Natural killer cell (primary cell): ENCODE measurements around the gene FAM107A. TPM values are rescaled to one million over a fixed set of nuclear protein-coding genes. Genes with fewer than 3 reads are reported as not detected.

Experiments
- ATAC-seq, 3 donors: fragments of 150-1000 bp in 2 of 3; fragments of 200-7000 bp in 1 of 3; cut with Tn5 transposase; 1 replicate in 1 of 3; 2 replicates in 2 of 3; pipeline ENCODE4 v1.10.0; 2021; ENCODE audit warnings: mild to moderate bottlenecking in 2 of 3, moderate library complexity in 2 of 3
- DNase-seq, 2 donors: peaks; one replicate each; pipeline versions ENCODE4 v3.0.0 to v3.0.0-alpha.2; 2013 to 2021; ENCODE audit warnings: mixed read lengths in 1 of 2
- H3K27ac ChIP-seq: one replicate; pipeline ENCODE4 v1.5.1; 2013; ENCODE audit warnings: mild to moderate bottlenecking, low read length
- H3K27me3 ChIP-seq: one replicate; pipeline ENCODE4 v1.6.1; 2013; ENCODE audit warnings: low read length; ENCODE audit not compliant: control insufficient read depth, insufficient read depth
- H3K36me3 ChIP-seq: one replicate; pipeline ENCODE4 v1.6.1; 2013; ENCODE audit warnings: low read length; ENCODE audit not compliant: control insufficient read depth, insufficient read depth
- H3K4me1 ChIP-seq: one replicate; pipeline ENCODE4 v1.6.1; 2013; ENCODE audit warnings: low read length; ENCODE audit not compliant: control insufficient read depth, insufficient read depth
- H3K4me3 ChIP-seq: one replicate; pipeline ENCODE4 v1.5.1; 2013; ENCODE audit warnings: low read length
- H3K9me3 ChIP-seq: one replicate; pipeline ENCODE4 v1.6.1; 2013; ENCODE audit warnings: low read length; ENCODE audit not compliant: control insufficient read depth, insufficient read depth
- H3K27ac Mint-ChIP-seq, 2 donors: one replicate each; pipeline ENCODE4 v1.8.0; 2022; ENCODE audit warnings: mild to moderate bottlenecking in 2 of 2, mixed read lengths in 2 of 2, moderate library complexity in 1 of 2
- H3K27me3 Mint-ChIP-seq, 2 donors: one replicate each; pipeline ENCODE4 v1.8.0; 2022; ENCODE audit warnings: low read depth in 2 of 2, mixed read lengths in 2 of 2
- H3K36me3 Mint-ChIP-seq: one replicate; pipeline ENCODE4 v1.8.0; 2022; ENCODE audit warnings: mixed read lengths
- H3K4me1 Mint-ChIP-seq, 2 donors: one replicate each; pipeline ENCODE4 v1.8.0; 2022; ENCODE audit warnings: mixed read lengths in 2 of 2
- H3K4me3 Mint-ChIP-seq: one replicate; pipeline ENCODE4 v1.8.0; 2022; ENCODE audit warnings: mild to moderate bottlenecking, moderate library complexity, mixed read lengths
- H3K9me3 Mint-ChIP-seq, 2 donors: one replicate each; pipeline ENCODE4 v1.8.0; 2022; ENCODE audit warnings: mixed read lengths in 2 of 2
- WGBS: methylation state at CpG from one replicate; pipeline ENCODE4 v1.1.7; 2013; ENCODE audit warnings: missing lambda C conversion rate; ENCODE audit not compliant: insufficient coverage; 5-methylcytosine and 5-hydroxymethylcytosine counted together
- intact Hi-C: fragments of 100-400 bp; cut with micrococcal nuclease; formaldehyde crosslinking; loops from one replicate; pipeline ENCODE4 v1.14.2; 2022
- total RNA-seq, 4 donors: library from RNA; stranded (reverse); fragments of 120-200 nt in 1 of 4; gene quantifications; one replicate each; pipeline versions ENCODE4 v1.2.3 to v1.2.4, GENCODE V29; 2013 to 2022
- TF ChIP-seq, protein P1 (sequence below): fragments of 200-600 bp; IDR thresholded peaks from one replicate; pipeline ENCODE4 v1.8.0; 2022; ENCODE audit warnings: antibody characterized with exemption

FAM107A gene
- total RNA-seq, 3 donors from 2014 or later (not counting 1 experiment from before 2014, with no cell fraction given) = not detected

DNA sequence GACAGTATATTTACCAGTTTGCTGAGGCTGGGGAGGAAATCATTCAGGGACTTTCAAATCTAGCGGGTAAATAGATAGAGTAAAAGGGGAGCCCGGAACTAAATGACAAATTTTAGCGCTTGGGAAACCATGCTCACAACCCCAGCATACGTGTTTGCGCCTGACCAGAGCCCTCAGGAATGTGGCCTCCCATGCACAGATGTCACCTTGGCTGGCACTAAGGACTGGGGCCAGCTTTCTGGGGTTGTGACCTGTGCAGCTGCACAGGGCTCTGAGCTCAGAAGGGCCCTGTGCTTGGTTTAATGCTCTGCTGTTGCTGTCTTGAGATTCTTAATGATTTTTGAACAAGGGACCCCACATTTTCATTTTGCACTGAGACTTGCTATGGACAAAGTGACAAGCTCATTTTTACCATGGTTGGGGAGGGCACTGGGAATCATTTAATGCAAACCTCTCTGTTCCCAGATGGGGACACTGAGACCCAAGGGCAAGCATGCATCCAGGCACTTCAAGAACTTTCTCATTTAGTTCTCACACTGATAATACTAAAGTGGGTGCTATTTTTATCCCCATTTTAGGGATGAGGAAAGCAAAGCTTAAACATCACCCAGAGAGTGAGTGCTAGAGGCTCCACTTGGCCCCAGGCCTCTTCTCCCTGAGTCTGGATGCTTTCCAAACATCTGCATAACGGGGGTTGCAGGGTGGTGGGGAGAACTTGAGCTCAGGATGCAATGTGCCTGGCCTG lies 44.1 kb upstream of the FAM107A start:
- 86% methylated on average over 6 of the region's 6 CpGs for WGBS
- intact Hi-C loops = no loop called here
- TF ChIP-seq, protein P1, sequence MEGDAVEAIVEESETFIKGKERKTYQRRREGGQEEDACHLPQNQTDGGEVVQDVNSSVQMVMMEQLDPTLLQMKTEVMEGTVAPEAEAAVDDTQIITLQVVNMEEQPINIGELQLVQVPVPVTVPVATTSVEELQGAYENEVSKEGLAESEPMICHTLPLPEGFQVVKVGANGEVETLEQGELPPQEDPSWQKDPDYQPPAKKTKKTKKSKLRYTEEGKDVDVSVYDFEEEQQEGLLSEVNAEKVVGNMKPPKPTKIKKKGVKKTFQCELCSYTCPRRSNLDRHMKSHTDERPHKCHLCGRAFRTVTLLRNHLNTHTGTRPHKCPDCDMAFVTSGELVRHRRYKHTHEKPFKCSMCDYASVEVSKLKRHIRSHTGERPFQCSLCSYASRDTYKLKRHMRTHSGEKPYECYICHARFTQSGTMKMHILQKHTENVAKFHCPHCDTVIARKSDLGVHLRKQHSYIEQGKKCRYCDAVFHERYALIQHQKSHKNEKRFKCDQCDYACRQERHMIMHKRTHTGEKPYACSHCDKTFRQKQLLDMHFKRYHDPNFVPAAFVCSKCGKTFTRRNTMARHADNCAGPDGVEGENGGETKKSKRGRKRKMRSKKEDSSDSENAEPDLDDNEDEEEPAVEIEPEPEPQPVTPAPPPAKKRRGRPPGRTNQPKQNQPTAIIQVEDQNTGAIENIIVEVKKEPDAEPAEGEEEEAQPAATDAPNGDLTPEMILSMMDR = no peak
- H3K36me3 Mint-ChIP-seq = no peaks in the 10 kb centered on the region
- Histone ChIP-seq H3K27ac (no peak overlapping the region), H3K4me3 (no peak overlapping the region), H3K27me3 (no peaks in the 10 kb centered on the region), H3K36me3 (no peaks in the 10 kb centered on the region), H3K9me3 (no peaks in the 10 kb centered on the region), H3K4me1 (no peaks in the 10 kb centered on the region)
- ATAC-seq (no peak), DNase-seq (no peak)
- H3K27ac Mint-ChIP-seq = no peak overlapping the region
- H3K4me1 Mint-ChIP-seq = peaks cover 8 to 10% of the 10 kb centered on the region in 2 donors
- no peak overlapping the region for H3K4me3 Mint-ChIP-seq
- peaks cover 0 to 3% of the 10 kb centered on the region in 2 donors for H3K27me3 Mint-ChIP-seq
- H3K9me3 Mint-ChIP-seq = no peaks in the 10 kb centered on the region

DNA sequence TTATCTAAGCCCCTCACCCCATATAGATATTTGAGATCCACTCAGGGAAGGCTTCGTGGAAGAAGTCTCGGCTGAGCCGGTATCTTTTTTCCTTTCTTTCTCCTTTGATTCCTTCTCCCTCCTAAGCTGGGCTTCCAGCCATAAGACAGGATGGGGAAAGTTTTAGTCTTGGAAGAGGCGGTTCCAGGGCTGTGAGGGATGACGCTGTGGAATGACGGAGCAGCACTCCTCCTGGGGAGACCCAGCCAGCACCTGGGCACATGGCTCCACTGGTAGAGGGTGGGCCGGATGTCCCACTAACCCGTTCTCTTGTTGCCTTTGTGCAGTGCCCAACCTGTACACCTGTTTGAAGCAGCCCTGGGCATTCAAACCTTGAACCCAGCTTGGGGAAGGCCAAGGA lies 43.2 kb upstream of the FAM107A start:
- WGBS = 82% methylated on average over 6 of the region's 8 CpGs
- DNase-seq (no peak), ATAC-seq (no peak)
- H3K36me3 ChIP-seq = no peaks in the 10 kb centered on the region
- Mint-ChIP-seq H3K27ac (no peak overlapping the region), H3K36me3 (no peaks in the 10 kb centered on the region), H3K9me3 (no peaks in the 10 kb centered on the region), H3K4me1 (peaks cover 5% of the 10 kb centered on the region in 2 donors), H3K4me3 (no peak overlapping the region), H3K27me3 (peaks cover 0 to 3% of the 10 kb centered on the region in 2 donors)
- no peak overlapping the region for H3K27ac ChIP-seq
- H3K4me1 ChIP-seq = no peaks in the 10 kb centered on the region
- no peak overlapping the region for H3K4me3 ChIP-seq
- H3K9me3 ChIP-seq = no peaks in the 10 kb centered on the region
- intact Hi-C loops = no loop called here
- TF ChIP-seq, protein P1 = no peak
- H3K27me3 ChIP-seq = no peaks in the 10 kb centered on the region

DNA sequence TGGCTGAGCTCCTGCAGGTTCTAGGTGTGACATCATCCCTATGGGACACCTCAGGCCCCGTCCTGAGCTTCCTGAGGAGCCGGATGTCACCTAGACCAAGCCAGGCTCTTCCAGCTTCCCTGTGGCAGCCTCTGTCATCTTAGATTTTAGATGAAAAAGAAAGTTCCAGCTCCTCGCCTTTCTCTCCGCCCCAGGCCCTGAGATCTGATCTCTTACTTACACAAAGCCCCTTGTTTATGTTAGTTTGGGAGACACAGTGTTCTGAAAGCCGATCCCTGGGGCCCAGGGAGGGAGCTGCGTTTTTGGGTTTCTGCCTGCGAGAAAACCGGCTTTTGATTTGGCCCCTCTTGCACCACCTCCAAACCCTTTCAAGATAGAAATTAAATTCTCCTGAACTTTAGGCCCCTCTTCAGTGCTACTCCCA lies 40.2 kb upstream of the FAM107A start:
- intact Hi-C loops = no loop called here
- H3K27ac Mint-ChIP-seq = no peak overlapping the region

More for the DNA sequence above, 40.2 kb upstream of the FAM107A start:
- no peaks in the 10 kb centered on the region for H3K9me3 ChIP-seq
- DNase-seq (no peak), ATAC-seq (no peak)
- no peaks in the 10 kb centered on the region for H3K36me3 ChIP-seq
- no peaks in the 10 kb centered on the region for H3K36me3 Mint-ChIP-seq
- no peak overlapping the region for H3K4me3 ChIP-seq
- no peaks in the 10 kb centered on the region for H3K4me1 Mint-ChIP-seq
- 89% methylated on average over 7 of the region's 8 CpGs for WGBS
- no peaks in the 10 kb centered on the region for H3K4me1 ChIP-seq
- TF ChIP-seq, protein P1 = no peak
- H3K27me3 Mint-ChIP-seq = peaks cover 0 to 3% of the 10 kb centered on the region in 2 donors
- H3K27me3 ChIP-seq = no peaks in the 10 kb centered on the region
- H3K4me3 Mint-ChIP-seq = no peak overlapping the region
- no peak overlapping the region for H3K27ac ChIP-seq
- H3K9me3 Mint-ChIP-seq = no peaks in the 10 kb centered on the region
